ENCODE data around the gene ACTN2. TPM values are rescaled to one million over a fixed set of nuclear protein-coding genes. Genes with fewer than 3 reads are reported as not detected.

ACTN2 gene
- total and polyA plus RNA-seq, 2 donors (not counting 3 experiments of a cell fraction or from before 2014, with no cell fraction given), result 0.22 to 0.55 TPM

DNA sequence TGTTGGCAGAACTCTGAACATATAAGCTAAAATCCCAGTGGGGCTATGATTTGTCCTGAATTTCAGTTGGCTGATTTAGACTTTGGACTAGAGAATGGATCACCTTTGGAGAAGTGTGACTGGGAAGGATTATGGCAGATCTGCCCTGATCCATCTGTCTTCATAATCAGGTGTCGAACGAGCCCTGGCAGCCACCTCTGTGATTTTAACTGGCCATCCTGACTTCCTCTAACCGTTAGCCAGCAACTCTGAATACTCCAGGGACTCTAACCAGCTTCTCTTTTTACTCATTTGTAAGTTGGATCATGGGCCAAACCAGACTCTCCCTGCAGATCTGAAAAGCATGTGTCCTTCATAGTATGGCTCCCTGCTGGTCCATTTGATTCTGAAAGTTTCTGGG lies 32.0 kb downstream of the ACTN2 start:
- Histone ChIP-seq H3K4me3 (replicated peaks in 1 of 3; ENCODE audit: insufficient read depth in 1 of 3, low read depth in 1 of 3, low read length in 3 of 3) (no peak overlapping the region), H3K9me1 (replicated peaks; ENCODE audit: control insufficient read depth, extremely low read depth, insufficient read depth, low read length) (no peaks in the 10 kb centered on the region), H3K79me2 (ENCODE audit: control insufficient read depth, insufficient read depth, low read length) (no peaks in the 10 kb centered on the region), H3K4me2 (ENCODE audit: insufficient read depth, low read length) (no peak overlapping the region), H3K27me3 (ENCODE audit: control insufficient read depth in 2 of 2, insufficient read depth in 2 of 2, low read length in 2 of 2) (no peaks in the 10 kb centered on the region), H3K9me3 (replicated peaks; ENCODE audit: control insufficient read depth, insufficient read depth, low read length) (no peaks in the 10 kb centered on the region), H3K4me1 (ENCODE audit: control insufficient read depth, extremely low read depth, insufficient read depth, low read length) (no peaks in the 10 kb centered on the region), H3K36me3 (ENCODE audit: control insufficient read depth in 2 of 2, extremely low read depth in 1 of 2, insufficient read depth in 2 of 2, low read length in 2 of 2) (no peaks in the 10 kb centered on the region), H2AFZ (ENCODE audit: low read depth, low read length) (no peak overlapping the region), H3K27ac (ENCODE audit: insufficient read depth, low read depth, low read length) (no peak overlapping the region), H3K9ac (replicated peaks; ENCODE audit: extremely low read depth, insufficient read depth, low read length) (no peak overlapping the region), H4K20me1 (replicated peaks; ENCODE audit: control insufficient read depth, extremely low read depth, insufficient read depth, low read length) (no peaks in the 10 kb centered on the region)
- DNase-seq (ENCODE audit: low read depth, low spot score) (no peak), FAIRE-seq (no peak)
- intact Hi-C loops (cut with micrococcal nuclease) (no loop called here), dilution Hi-C loops (cut with MboI; ENCODE audit: extremely low pct_ligation_motif_present, low sequenced_read_pairs) (no loop called here)
- CTCF ChIA-PET, result interaction anchor here (3.3 kb wide), 1 partner anchor 41 kb away, joined by 10 read pairs; no protein-coding TSS in a partner anchor
- BruUV-seq (replicated peaks), result no TSS peak
- TF ChIP-seq, protein P1, sequence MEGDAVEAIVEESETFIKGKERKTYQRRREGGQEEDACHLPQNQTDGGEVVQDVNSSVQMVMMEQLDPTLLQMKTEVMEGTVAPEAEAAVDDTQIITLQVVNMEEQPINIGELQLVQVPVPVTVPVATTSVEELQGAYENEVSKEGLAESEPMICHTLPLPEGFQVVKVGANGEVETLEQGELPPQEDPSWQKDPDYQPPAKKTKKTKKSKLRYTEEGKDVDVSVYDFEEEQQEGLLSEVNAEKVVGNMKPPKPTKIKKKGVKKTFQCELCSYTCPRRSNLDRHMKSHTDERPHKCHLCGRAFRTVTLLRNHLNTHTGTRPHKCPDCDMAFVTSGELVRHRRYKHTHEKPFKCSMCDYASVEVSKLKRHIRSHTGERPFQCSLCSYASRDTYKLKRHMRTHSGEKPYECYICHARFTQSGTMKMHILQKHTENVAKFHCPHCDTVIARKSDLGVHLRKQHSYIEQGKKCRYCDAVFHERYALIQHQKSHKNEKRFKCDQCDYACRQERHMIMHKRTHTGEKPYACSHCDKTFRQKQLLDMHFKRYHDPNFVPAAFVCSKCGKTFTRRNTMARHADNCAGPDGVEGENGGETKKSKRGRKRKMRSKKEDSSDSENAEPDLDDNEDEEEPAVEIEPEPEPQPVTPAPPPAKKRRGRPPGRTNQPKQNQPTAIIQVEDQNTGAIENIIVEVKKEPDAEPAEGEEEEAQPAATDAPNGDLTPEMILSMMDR (IDR thresholded peaks at IDR 0.05; ENCODE audit: extremely low read depth in 1 of 2, insufficient read depth in 1 of 2, low read depth in 1 of 2, low read length in 2 of 2), result no peak
- TF ChIP-seq MYC (IDR thresholded peaks at IDR 0.05; ENCODE audit: low read depth, low read length) (no peak), POLR2A (IDR thresholded peaks at IDR 0.05; ENCODE audit: low read depth, low read length) (no peak), JUN (IDR thresholded peaks at IDR 0.05; ENCODE audit: borderline replicate concordance, insufficient read depth, insufficient read length, low read depth) (no peak), FOS (IDR thresholded peaks at IDR 0.05; ENCODE audit: borderline replicate concordance, insufficient read depth, low read length) (no peak), EZH2 (IDR thresholded peaks at IDR 0.05; ENCODE audit: borderline replicate concordance, low read depth, low read length, severe bottlenecking) (no peak), POLR2AphosphoS5 (IDR thresholded peaks at IDR 0.05; ENCODE audit: insufficient read depth, low read depth, low read length) (no peak)
- TF ChIP-seq, protein P2, sequence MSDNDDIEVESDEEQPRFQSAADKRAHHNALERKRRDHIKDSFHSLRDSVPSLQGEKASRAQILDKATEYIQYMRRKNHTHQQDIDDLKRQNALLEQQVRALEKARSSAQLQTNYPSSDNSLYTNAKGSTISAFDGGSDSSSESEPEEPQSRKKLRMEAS (IDR thresholded peaks at IDR 0.05; ENCODE audit: insufficient read depth, insufficient read length), result no peak
- POLR2A ChIA-PET, result no interaction called here

All from endothelial cell of umbilical vein (primary cell).